NCI-H128 (cell line): Measurements from ENCODE around the gene CHRNG.

Experiments
- DNase-seq: peaks from one replicate; lab custom pipeline; 2025; ENCODE audit not compliant: unreplicated experiment; lab: John Stamatoyannopoulos, UW

CHRNG gene

GRCh38 chr2:232574674-232575403, 35.3 kb downstream of the CHRNG start:
- DNase-seq: no peak

GRCh38 chr2:232575404-232575746, 35.9 kb downstream of the CHRNG start:
- DNase-seq: no peak

GRCh38 chr2:232576995-232577394, 37.5 kb downstream of the CHRNG start:
- no peak for DNase-seq

GRCh38 chr2:232577841-232578240, 38.3 kb downstream of the CHRNG start:
- no peak for DNase-seq

- no peak for DNase-seq
Observed at GRCh38 chr2:232578626-232579025, 39.1 kb downstream of the CHRNG start.

GRCh38 chr2:232580648-232580981, 41.1 kb downstream of the CHRNG start:
- DNase-seq: no peak

GRCh38 chr2:232581725-232582124, 42.2 kb downstream of the CHRNG start:
- DNase-seq: no peak

GRCh38 chr2:232584238-232584637, 44.7 kb downstream of the CHRNG start:
- DNase-seq: no peak

- DNase-seq: no peak
Observed at GRCh38 chr2:232586943-232587505, 47.5 kb downstream of the CHRNG start.

GRCh38 chr2:232587512-232587911, 48.0 kb downstream of the CHRNG start:
- DNase-seq: no peak

GRCh38 chr2:232588031-232588430, 48.5 kb downstream of the CHRNG start:
- DNase-seq: no peak

GRCh38 chr2:232588680-232589585, 49.4 kb downstream of the CHRNG start:
- DNase-seq: no peak

GRCh38 chr2:232592772-232593395, 53.4 kb downstream of the CHRNG start:
- DNase-seq: no peak

GRCh38 chr2:232593982-232594381, 54.5 kb downstream of the CHRNG start:
- DNase-seq: no peak
